Measurements from ENCODE around the gene ZNF525. TPM values are rescaled to one million over a fixed set of nuclear protein-coding genes. Genes with fewer than 3 reads are reported as not detected.
"Not testable (repeated sequence)": the region's sequence is repeated elsewhere in the genome, so short reads cannot be mapped to it uniquely, and the experiment has no call there.

The ZNF525 gene
- total RNA-seq: 12.6 and 14.0 TPM in 2 replicates

GRCh38 chr19:53365134-53365898 lies at the start of gene ZNF525:
ZNF525 (plus strand) TSS chr19:53365705; CDS start chr19:53372282, 6,577 bp downstream.
- TF ChIP-seq CTCF (IDR thresholded peaks at IDR 0.05; ENCODE audit: insufficient read depth, low read length, severe bottlenecking): peak; percentile 30
- no peaks in the 10 kb centered on the region for H3K36me3 ChIP-seq (ENCODE audit: control insufficient read depth, insufficient read depth, low read length)
- FAIRE-seq (no peak), DNase-seq (ENCODE audit: low read depth) (peak; percentile 75)
- peak within 1 kb of the TSS; percentile 80 for H3K4me3 ChIP-seq (ENCODE audit: low read depth, low read length)
- no peaks in the 10 kb centered on the region for H3K27me3 ChIP-seq (ENCODE audit: control insufficient read depth, insufficient read depth, low read length)

- DNase-seq (ENCODE audit: low read depth) (no peak), FAIRE-seq (no peak)
- Histone ChIP-seq H3K27me3 (ENCODE audit: control insufficient read depth, insufficient read depth, low read length) (no peaks in the 10 kb centered on the region), H3K4me3 (ENCODE audit: low read depth, low read length) (no peak overlapping the region), H3K36me3 (ENCODE audit: control insufficient read depth, insufficient read depth, low read length) (no peaks in the 10 kb centered on the region)
- TF ChIP-seq CTCF (IDR thresholded peaks at IDR 0.05; ENCODE audit: insufficient read depth, low read length, severe bottlenecking): no peak
These were observed 36.5 kb upstream of the ZNF525 start for GRCh38 chr19:53328967-53329366.

- FAIRE-seq (no peak), DNase-seq (ENCODE audit: low read depth) (no peak)
- H3K27me3 ChIP-seq (ENCODE audit: control insufficient read depth, insufficient read depth, low read length): no peaks in the 10 kb centered on the region
- no peak for TF ChIP-seq CTCF (IDR thresholded peaks at IDR 0.05; ENCODE audit: insufficient read depth, low read length, severe bottlenecking)
- no peaks in the 10 kb centered on the region for H3K36me3 ChIP-seq (ENCODE audit: control insufficient read depth, insufficient read depth, low read length)
- no peak overlapping the region for H3K4me3 ChIP-seq (ENCODE audit: low read depth, low read length)
These were observed 33.0 kb upstream of the ZNF525 start for GRCh38 chr19:53332484-53332883.

- Histone ChIP-seq H3K36me3 (ENCODE audit: control insufficient read depth, insufficient read depth, low read length) (no peaks in the 10 kb centered on the region), H3K27me3 (ENCODE audit: control insufficient read depth, insufficient read depth, low read length) (no peaks in the 10 kb centered on the region), H3K4me3 (ENCODE audit: low read depth, low read length) (peak overlapping the region; percentile 61)
- DNase-seq (ENCODE audit: low read depth): no peak
- no peak for TF ChIP-seq CTCF (IDR thresholded peaks at IDR 0.05; ENCODE audit: insufficient read depth, low read length, severe bottlenecking)
- no peak for FAIRE-seq
These were observed 32.4 kb upstream of the ZNF525 start for GRCh38 chr19:53333066-53333462.

- DNase-seq (ENCODE audit: low read depth) (peak; percentile 84), FAIRE-seq (no peak)
- Histone ChIP-seq H3K4me3 (ENCODE audit: low read depth, low read length) (peak within 1 kb of the TSS; percentile 61), H3K27me3 (ENCODE audit: control insufficient read depth, insufficient read depth, low read length) (no peaks in the 10 kb centered on the region), H3K36me3 (ENCODE audit: control insufficient read depth, insufficient read depth, low read length) (no peaks in the 10 kb centered on the region)
- TF ChIP-seq CTCF (IDR thresholded peaks at IDR 0.05; ENCODE audit: insufficient read depth, low read length, severe bottlenecking): no peak
These were observed 31.7 kb upstream of the ZNF525 start, which contains the start of gene ZNF845 for GRCh38 chr19:53333463-53334449. ZNF845 (plus strand) TSS chr19:53333749; CDS start chr19:53341308, 7,559 bp downstream.

GRCh38 chr19:53344403-53344802 lies 21.1 kb upstream of the ZNF525 start:
- DNase-seq (ENCODE audit: low read depth); H3K4me3 ChIP-seq (ENCODE audit: low read depth, low read length); H3K36me3 ChIP-seq (ENCODE audit: control insufficient read depth, insufficient read depth, low read length); FAIRE-seq; H3K27me3 ChIP-seq (ENCODE audit: control insufficient read depth, insufficient read depth, low read length): not testable (repeated sequence)
